T-helper 2 cell (primary cell): ENCODE data around the gene RPL21.
A peak's percentile ranks its signal among the peaks of the same experiment; 100 is the strongest.
"Not testable (repeated sequence)": the region's sequence is repeated elsewhere in the genome, so short reads cannot be mapped to it uniquely, and the experiment has no call there.

Experiments
- DNase-seq, 5 experiments: peaks; one replicate each; pipeline versions ENCODE4 v3.0.0 to v3.0.0-alpha.2; 2012 to 2022
- total RNA-seq, 2 donors: gene quantifications; one replicate each; lab custom pipeline; 2026; lab: John Stamatoyannopoulos, UW

Gene RPL21
- total RNA-seq, result 669 to 1,023 reads per million in 2 donors

GRCh38 chr13:27251166-27252091 lies at the start of gene RPL21:
Gene RPL21 (plus strand): TSS chr13:27251558. CDS start chr13:27253777, 2,219 bp downstream.
- DNase-seq, result peak; percentile 76 to 96 (median 88)

- no peak for DNase-seq
Observed at GRCh38 chr13:27201661-27202060, 49.7 kb upstream of the RPL21 start.

- no peak for DNase-seq
Observed at GRCh38 chr13:27203186-27203585, 48.2 kb upstream of the RPL21 start.

- no peak for DNase-seq
Observed at GRCh38 chr13:27203854-27204253, 47.5 kb upstream of the RPL21 start.

- DNase-seq, result no peak
Observed at GRCh38 chr13:27208514-27208913, 42.8 kb upstream of the RPL21 start.

GRCh38 chr13:27211271-27211670 lies 40.1 kb upstream of the RPL21 start:
- no peak for DNase-seq

- no peak for DNase-seq
Observed at GRCh38 chr13:27211771-27212364, 39.5 kb upstream of the RPL21 start.

GRCh38 chr13:27213386-27213785 lies 38.0 kb upstream of the RPL21 start:
- DNase-seq, result not testable (repeated sequence)

GRCh38 chr13:27217791-27218190 lies 33.6 kb upstream of the RPL21 start:
- not testable (repeated sequence) for DNase-seq

GRCh38 chr13:27218861-27219260 lies 32.5 kb upstream of the RPL21 start:
- DNase-seq, result not testable (repeated sequence)

- no peak for DNase-seq
Observed at GRCh38 chr13:27219611-27220010, 31.7 kb upstream of the RPL21 start.

- not testable (repeated sequence) for DNase-seq
Observed at GRCh38 chr13:27222100-27222499, 29.3 kb upstream of the RPL21 start.

GRCh38 chr13:27226991-27227390 lies 24.4 kb upstream of the RPL21 start:
- DNase-seq, result no peak

- no peak for DNase-seq
Observed at GRCh38 chr13:27228131-27228530, 23.2 kb upstream of the RPL21 start.

- DNase-seq, result no peak
Observed at GRCh38 chr13:27229642-27230041, 21.7 kb upstream of the RPL21 start.

GRCh38 chr13:27233964-27234363 lies 17.4 kb upstream of the RPL21 start:
- no peak for DNase-seq

GRCh38 chr13:27236478-27236877 lies 14.9 kb upstream of the RPL21 start:
- DNase-seq, result no peak

- DNase-seq, result no peak
Observed at GRCh38 chr13:27242702-27243101, 8.7 kb upstream of the RPL21 start.

GRCh38 chr13:27245610-27246009 lies 5.7 kb upstream of the RPL21 start:
- no peak for DNase-seq

GRCh38 chr13:27250833-27251165 lies 559 bp upstream of the RPL21 start:
- no peak for DNase-seq

- DNase-seq, result no peak
Observed at GRCh38 chr13:27252467-27252866, 1.1 kb downstream of the RPL21 start.

- DNase-seq, result no peak
Observed at GRCh38 chr13:27257233-27257568, 5.8 kb downstream of the RPL21 start.

- no peak for DNase-seq
Observed at GRCh38 chr13:27257648-27258253, 6.4 kb downstream of the RPL21 start.
